Liver (tissue), 3 donors: ENCODE data around the gene SLC2A10.
A peak's percentile ranks its signal among the peaks of the same experiment; 100 is the strongest.

ENCODE experiments used
- ATF3 ChIP-seq: IDR thresholded peaks from 2 replicates; pipeline ENCODE4 v1.6.1; 2016; ENCODE audit warnings: antibody characterized with exemption
- EGR1 ChIP-seq, 2 donors: IDR thresholded peaks; 2 replicates each; pipeline ENCODE4 v1.6.1; 2016 to 2018; ENCODE audit warnings: antibody characterized with exemption in 2 of 2, low read depth in 2 of 2
- GABPA ChIP-seq, 2 donors: IDR thresholded peaks in 1 of 2; conservative IDR thresholded peaks in 1 of 2; 2 replicates each; pipeline ENCODE4 v1.6.1; 2016; ENCODE audit warnings: antibody characterized with exemption in 2 of 2, mild to moderate bottlenecking in 1 of 2, moderate library complexity in 1 of 2
- RAD21 ChIP-seq, 2 donors: IDR thresholded peaks; 2 replicates each; pipeline ENCODE4 v1.6.1; 2016; ENCODE audit warnings: antibody characterized with exemption in 2 of 2, mild to moderate bottlenecking in 2 of 2
- TAF1 ChIP-seq: conservative IDR thresholded peaks from 2 replicates; pipeline ENCODE4 v1.6.1; 2016; ENCODE audit warnings: antibody characterized with exemption, mild to moderate bottlenecking
- TF ChIP-seq, protein P1 (sequence below): fragments of 150-350 bp; IDR thresholded peaks from 2 replicates; pipeline ENCODE4 v1.5.1; 2017; ENCODE audit warnings: improper control_type of control experiment, low read depth, low read length; ENCODE audit not compliant: missing input control
- TF ChIP-seq, protein P2 (sequence below): IDR thresholded peaks from 2 replicates; pipeline ENCODE4 v1.6.1; 2016; ENCODE audit warnings: antibody characterized with exemption
- TF ChIP-seq, protein P3 (sequence below): IDR thresholded peaks from 2 replicates; pipeline ENCODE4 v1.6.1; 2016; ENCODE audit warnings: antibody characterized with exemption
- TF ChIP-seq, protein P4 (sequence below): IDR thresholded peaks from 2 replicates; pipeline ENCODE4 v1.6.1; 2016; ENCODE audit warnings: antibody characterized with exemption, mild to moderate bottlenecking
- donor health status: healthy.
- donor health status: healthy.

DNA sequence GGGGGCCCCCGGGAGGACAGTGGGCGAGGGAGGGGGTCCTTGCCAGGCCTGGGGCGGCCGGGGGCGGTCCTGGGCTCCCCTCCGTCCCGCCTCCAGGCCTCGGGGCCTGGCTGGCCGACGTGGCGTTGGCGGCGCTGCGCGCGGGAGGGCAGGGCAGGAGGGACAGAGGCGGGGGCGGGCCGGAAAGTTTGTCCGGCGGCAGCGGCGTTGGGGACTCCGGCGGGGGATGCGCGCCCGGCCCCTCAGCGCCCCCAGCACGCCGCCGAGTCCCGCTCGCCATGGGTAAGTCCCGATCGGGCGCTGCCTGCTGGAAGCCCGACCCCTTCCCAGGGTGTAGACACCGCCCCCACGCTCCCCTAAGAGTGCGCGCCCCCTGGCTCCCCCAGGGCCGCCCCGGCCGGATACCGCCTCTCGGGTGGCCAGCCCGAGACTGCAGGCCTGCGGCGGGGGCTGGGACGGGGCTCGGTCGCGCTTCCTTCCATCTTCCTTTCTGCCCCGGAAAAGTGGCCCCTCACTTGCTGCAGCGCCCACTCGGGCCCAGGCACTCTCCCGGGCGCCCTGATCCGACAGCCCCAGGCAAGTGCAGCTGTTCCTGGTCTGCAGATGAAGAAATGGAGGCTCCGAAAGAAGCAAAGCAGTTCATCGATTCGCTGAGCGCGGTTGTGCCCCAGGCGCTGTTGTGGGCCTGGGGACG, at the start of gene SLC2A10:
- TF ChIP-seq, protein P1, sequence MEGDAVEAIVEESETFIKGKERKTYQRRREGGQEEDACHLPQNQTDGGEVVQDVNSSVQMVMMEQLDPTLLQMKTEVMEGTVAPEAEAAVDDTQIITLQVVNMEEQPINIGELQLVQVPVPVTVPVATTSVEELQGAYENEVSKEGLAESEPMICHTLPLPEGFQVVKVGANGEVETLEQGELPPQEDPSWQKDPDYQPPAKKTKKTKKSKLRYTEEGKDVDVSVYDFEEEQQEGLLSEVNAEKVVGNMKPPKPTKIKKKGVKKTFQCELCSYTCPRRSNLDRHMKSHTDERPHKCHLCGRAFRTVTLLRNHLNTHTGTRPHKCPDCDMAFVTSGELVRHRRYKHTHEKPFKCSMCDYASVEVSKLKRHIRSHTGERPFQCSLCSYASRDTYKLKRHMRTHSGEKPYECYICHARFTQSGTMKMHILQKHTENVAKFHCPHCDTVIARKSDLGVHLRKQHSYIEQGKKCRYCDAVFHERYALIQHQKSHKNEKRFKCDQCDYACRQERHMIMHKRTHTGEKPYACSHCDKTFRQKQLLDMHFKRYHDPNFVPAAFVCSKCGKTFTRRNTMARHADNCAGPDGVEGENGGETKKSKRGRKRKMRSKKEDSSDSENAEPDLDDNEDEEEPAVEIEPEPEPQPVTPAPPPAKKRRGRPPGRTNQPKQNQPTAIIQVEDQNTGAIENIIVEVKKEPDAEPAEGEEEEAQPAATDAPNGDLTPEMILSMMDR, result no peak
- TF ChIP-seq GABPA (IDR thresholded peaks at IDR 0.05 in 1 of 2, conservative IDR thresholded peaks at IDR 0.05 in 1 of 2) (no peak), EGR1 (IDR thresholded peaks at IDR 0.05; ENCODE audit: low read depth in 2 of 2) (peak; percentile 34 to 73), RAD21 (IDR thresholded peaks at IDR 0.05) (no peak), TAF1 (no peak), ATF3 (no peak)
- TF ChIP-seq, protein P2, sequence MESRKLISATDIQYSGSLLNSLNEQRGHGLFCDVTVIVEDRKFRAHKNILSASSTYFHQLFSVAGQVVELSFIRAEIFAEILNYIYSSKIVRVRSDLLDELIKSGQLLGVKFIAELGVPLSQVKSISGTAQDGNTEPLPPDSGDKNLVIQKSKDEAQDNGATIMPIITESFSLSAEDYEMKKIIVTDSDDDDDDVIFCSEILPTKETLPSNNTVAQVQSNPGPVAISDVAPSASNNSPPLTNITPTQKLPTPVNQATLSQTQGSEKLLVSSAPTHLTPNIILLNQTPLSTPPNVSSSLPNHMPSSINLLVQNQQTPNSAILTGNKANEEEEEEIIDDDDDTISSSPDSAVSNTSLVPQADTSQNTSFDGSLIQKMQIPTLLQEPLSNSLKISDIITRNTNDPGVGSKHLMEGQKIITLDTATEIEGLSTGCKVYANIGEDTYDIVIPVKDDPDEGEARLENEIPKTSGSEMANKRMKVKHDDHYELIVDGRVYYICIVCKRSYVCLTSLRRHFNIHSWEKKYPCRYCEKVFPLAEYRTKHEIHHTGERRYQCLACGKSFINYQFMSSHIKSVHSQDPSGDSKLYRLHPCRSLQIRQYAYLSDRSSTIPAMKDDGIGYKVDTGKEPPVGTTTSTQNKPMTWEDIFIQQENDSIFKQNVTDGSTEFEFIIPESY, result no peak
- TF ChIP-seq, protein P3, sequence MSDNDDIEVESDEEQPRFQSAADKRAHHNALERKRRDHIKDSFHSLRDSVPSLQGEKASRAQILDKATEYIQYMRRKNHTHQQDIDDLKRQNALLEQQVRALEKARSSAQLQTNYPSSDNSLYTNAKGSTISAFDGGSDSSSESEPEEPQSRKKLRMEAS, result no peak
- TF ChIP-seq, protein P4, sequence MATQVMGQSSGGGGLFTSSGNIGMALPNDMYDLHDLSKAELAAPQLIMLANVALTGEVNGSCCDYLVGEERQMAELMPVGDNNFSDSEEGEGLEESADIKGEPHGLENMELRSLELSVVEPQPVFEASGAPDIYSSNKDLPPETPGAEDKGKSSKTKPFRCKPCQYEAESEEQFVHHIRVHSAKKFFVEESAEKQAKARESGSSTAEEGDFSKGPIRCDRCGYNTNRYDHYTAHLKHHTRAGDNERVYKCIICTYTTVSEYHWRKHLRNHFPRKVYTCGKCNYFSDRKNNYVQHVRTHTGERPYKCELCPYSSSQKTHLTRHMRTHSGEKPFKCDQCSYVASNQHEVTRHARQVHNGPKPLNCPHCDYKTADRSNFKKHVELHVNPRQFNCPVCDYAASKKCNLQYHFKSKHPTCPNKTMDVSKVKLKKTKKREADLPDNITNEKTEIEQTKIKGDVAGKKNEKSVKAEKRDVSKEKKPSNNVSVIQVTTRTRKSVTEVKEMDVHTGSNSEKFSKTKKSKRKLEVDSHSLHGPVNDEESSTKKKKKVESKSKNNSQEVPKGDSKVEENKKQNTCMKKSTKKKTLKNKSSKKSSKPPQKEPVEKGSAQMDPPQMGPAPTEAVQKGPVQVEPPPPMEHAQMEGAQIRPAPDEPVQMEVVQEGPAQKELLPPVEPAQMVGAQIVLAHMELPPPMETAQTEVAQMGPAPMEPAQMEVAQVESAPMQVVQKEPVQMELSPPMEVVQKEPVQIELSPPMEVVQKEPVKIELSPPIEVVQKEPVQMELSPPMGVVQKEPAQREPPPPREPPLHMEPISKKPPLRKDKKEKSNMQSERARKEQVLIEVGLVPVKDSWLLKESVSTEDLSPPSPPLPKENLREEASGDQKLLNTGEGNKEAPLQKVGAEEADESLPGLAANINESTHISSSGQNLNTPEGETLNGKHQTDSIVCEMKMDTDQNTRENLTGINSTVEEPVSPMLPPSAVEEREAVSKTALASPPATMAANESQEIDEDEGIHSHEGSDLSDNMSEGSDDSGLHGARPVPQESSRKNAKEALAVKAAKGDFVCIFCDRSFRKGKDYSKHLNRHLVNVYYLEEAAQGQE, result no peak
